ENCODE measurements around the gene HOGA1.

DNA sequence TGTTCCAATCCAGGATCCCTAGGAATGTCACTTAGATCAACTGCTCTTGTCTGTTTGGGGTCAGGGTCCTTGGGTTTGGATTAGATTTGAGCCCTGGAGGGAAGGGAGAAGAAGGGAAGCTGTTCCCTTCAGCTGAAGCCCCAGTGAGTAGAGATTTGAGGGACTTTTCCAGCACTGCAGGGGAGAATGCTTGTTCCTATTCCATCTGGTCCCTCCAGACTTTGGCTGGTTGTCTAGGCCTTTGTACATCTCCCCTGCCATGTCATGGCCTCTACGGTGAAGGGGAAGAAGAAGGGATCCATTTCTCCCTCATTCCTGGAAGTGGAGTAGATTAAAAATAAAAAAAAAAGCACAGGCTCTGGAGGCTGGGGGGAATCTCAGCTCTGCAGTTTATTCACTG lies 16.4 kb downstream of the HOGA1 start:
- TF ChIP-seq, protein P1, sequence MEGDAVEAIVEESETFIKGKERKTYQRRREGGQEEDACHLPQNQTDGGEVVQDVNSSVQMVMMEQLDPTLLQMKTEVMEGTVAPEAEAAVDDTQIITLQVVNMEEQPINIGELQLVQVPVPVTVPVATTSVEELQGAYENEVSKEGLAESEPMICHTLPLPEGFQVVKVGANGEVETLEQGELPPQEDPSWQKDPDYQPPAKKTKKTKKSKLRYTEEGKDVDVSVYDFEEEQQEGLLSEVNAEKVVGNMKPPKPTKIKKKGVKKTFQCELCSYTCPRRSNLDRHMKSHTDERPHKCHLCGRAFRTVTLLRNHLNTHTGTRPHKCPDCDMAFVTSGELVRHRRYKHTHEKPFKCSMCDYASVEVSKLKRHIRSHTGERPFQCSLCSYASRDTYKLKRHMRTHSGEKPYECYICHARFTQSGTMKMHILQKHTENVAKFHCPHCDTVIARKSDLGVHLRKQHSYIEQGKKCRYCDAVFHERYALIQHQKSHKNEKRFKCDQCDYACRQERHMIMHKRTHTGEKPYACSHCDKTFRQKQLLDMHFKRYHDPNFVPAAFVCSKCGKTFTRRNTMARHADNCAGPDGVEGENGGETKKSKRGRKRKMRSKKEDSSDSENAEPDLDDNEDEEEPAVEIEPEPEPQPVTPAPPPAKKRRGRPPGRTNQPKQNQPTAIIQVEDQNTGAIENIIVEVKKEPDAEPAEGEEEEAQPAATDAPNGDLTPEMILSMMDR (conservative IDR thresholded peaks at IDR 0.05; ENCODE audit: low read depth in 2 of 2) = no peak
- TF ChIP-seq EZH2 (IDR thresholded peaks at IDR 0.05; ENCODE audit: low read depth, unreplicated experiment) (no peak), EZH2phosphoT487 (IDR thresholded peaks at IDR 0.05; ENCODE audit: unreplicated experiment) (no peak), POLR2AphosphoS5 (IDR thresholded peaks at IDR 0.05; ENCODE audit: low read depth) (no peak), ZNF114 (CRISPR knock-in tag; IDR thresholded peaks at IDR 0.05) (no peak), JUNB (IDR thresholded peaks at IDR 0.05; ENCODE audit: unreplicated experiment) (no peak)
- TF ChIP-seq, protein P2, sequence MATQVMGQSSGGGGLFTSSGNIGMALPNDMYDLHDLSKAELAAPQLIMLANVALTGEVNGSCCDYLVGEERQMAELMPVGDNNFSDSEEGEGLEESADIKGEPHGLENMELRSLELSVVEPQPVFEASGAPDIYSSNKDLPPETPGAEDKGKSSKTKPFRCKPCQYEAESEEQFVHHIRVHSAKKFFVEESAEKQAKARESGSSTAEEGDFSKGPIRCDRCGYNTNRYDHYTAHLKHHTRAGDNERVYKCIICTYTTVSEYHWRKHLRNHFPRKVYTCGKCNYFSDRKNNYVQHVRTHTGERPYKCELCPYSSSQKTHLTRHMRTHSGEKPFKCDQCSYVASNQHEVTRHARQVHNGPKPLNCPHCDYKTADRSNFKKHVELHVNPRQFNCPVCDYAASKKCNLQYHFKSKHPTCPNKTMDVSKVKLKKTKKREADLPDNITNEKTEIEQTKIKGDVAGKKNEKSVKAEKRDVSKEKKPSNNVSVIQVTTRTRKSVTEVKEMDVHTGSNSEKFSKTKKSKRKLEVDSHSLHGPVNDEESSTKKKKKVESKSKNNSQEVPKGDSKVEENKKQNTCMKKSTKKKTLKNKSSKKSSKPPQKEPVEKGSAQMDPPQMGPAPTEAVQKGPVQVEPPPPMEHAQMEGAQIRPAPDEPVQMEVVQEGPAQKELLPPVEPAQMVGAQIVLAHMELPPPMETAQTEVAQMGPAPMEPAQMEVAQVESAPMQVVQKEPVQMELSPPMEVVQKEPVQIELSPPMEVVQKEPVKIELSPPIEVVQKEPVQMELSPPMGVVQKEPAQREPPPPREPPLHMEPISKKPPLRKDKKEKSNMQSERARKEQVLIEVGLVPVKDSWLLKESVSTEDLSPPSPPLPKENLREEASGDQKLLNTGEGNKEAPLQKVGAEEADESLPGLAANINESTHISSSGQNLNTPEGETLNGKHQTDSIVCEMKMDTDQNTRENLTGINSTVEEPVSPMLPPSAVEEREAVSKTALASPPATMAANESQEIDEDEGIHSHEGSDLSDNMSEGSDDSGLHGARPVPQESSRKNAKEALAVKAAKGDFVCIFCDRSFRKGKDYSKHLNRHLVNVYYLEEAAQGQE (IDR thresholded peaks at IDR 0.05; ENCODE audit: unreplicated experiment) = no peak
- TF ChIP-seq, protein P3, sequence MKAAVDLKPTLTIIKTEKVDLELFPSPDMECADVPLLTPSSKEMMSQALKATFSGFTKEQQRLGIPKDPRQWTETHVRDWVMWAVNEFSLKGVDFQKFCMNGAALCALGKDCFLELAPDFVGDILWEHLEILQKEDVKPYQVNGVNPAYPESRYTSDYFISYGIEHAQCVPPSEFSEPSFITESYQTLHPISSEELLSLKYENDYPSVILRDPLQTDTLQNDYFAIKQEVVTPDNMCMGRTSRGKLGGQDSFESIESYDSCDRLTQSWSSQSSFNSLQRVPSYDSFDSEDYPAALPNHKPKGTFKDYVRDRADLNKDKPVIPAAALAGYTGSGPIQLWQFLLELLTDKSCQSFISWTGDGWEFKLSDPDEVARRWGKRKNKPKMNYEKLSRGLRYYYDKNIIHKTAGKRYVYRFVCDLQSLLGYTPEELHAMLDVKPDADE (IDR thresholded peaks at IDR 0.05) = no peak

All from GM23338 (cell line).